HepG2 (cell line): ENCODE results near the gene MSANTD4. TPM values are rescaled to one million over a fixed set of nuclear protein-coding genes. Genes with fewer than 3 reads are reported as not detected.

ENCODE experiments used
- ATAC-seq: fragments of 200-7000 bp; cut with Tn5 transposase; 3 replicates; pipeline ENCODE4 v1.9.1; 2020; ENCODE audit warnings: mild to moderate bottlenecking, moderate library complexity
- BruUV-seq: library from RNA; stranded (reverse); fragments of 400-500 nt; replicated peaks from 2 replicates; lab custom pipeline; 2021; lab: Mats Ljungman, UMichigan
- CTCF ChIA-PET: fragments of 300-600 bp; formaldehyde crosslinking; extraction: SDS; loops from one replicate; lab custom pipeline; 2021; ENCODE audit warnings: low total read pairs, inconsistent platforms, low intra/inter-chr PET ratio; lab: Yijun Ruan, JAX
- POLR2A ChIA-PET: fragments of 350-600 bp; sonication (Branson Sonifier 250); formaldehyde crosslinking; loops from one replicate; lab custom pipeline; 2020; ENCODE audit warnings: antibody characterized with exemption, inconsistent platforms; lab: Yijun Ruan, JAX
- DNase-seq: peaks from one replicate; pipeline ENCODE4 v3.0.0-alpha.2; 2015; ENCODE audit warnings: low spot score
- FAIRE-seq: peaks from 3 replicates; lab custom pipeline; 2011; peaks lifted over from hg19 to GRCh38; lab: Jason Lieb, UNC
- H2AFZ ChIP-seq: one replicate; pipeline ENCODE4 v1.6.1; 2011; ENCODE audit warnings: low read length, inconsistent platforms
- H3K27ac ChIP-seq: fragments of 300-600 bp; 3 replicates; pipeline ENCODE4 v1.8.0; 2011; ENCODE audit warnings: mixed run types, mild to moderate bottlenecking, mixed read lengths, low read length, inconsistent platforms; ENCODE audit not compliant: insufficient read depth; ENCODE audit errors: extremely low read length
- H3K27me3 ChIP-seq, 2 experiments: fragments of 200-600 bp in 1 of 2; 2 replicates in 1 of 2; 3 replicates in 1 of 2; pipeline versions ENCODE4 v1.6.0 to v1.8.0; 2011; ENCODE audit warnings: low read length in 2 of 2, mild to moderate bottlenecking in 2 of 2, moderate library complexity in 2 of 2, inconsistent platforms in 1 of 2; ENCODE audit not compliant: insufficient read depth in 2 of 2, control insufficient read depth in 1 of 2
- H3K36me3 ChIP-seq, 2 experiments: fragments of 200-600 bp in 1 of 2; replicated peaks in 1 of 2; 2 replicates in 1 of 2; 3 replicates in 1 of 2; pipeline versions ENCODE4 v1.5.1 to v1.8.0; 2011; ENCODE audit warnings: low read length in 2 of 2, inconsistent platforms in 1 of 2; ENCODE audit not compliant: insufficient read depth in 2 of 2, control insufficient read depth in 1 of 2
- H3K4me1 ChIP-seq: 2 replicates; pipeline ENCODE4 v1.5.1; 2012; ENCODE audit warnings: low read length, inconsistent platforms; ENCODE audit not compliant: insufficient read depth
- H3K4me2 ChIP-seq: 2 replicates; pipeline ENCODE4 v1.6.0; 2011; ENCODE audit warnings: low read depth, low read length, inconsistent platforms
- H3K4me3 ChIP-seq, 3 experiments: fragments of 200-600 bp in 1 of 3; sonication (generic), shearing (Covaris generic) in 1 of 3; replicated peaks in 1 of 3; 2 replicates each; pipeline ENCODE4 v1.5.1; 2011 to 2016; ENCODE audit warnings: low read length in 3 of 3, inconsistent platforms in 2 of 3, low read depth in 2 of 3, mild to moderate bottlenecking in 2 of 3, control low read depth in 1 of 3, mixed read lengths in 1 of 3; ENCODE audit not compliant: insufficient read depth in 1 of 3
- H3K79me2 ChIP-seq: one replicate; pipeline ENCODE4 v1.6.1; 2011; ENCODE audit warnings: low read length, inconsistent platforms; ENCODE audit not compliant: insufficient read depth
- H3K9ac ChIP-seq: 2 replicates; pipeline ENCODE4 v1.6.0; 2011; ENCODE audit warnings: mild to moderate bottlenecking, low read depth, low read length, inconsistent platforms; ENCODE audit not compliant: insufficient read depth
- H3K9me3 ChIP-seq: 2 replicates; pipeline ENCODE4 v1.5.1; 2012; ENCODE audit warnings: mild to moderate bottlenecking, low read length
- H4K20me1 ChIP-seq: 2 replicates; pipeline ENCODE4 v1.6.0; 2011; ENCODE audit warnings: inconsistent platforms, mild to moderate bottlenecking, low read length, moderate library complexity; ENCODE audit not compliant: insufficient read depth
- ARID2 ChIP-seq: sonication (generic); formaldehyde crosslinking; IDR thresholded peaks from 2 replicates; pipeline ENCODE4 v1.8.1; 2022; ENCODE audit warnings: mild to moderate bottlenecking, missing genetic modification reagents, borderline replicate concordance
- CEBPB ChIP-seq: IDR thresholded peaks from 2 replicates; pipeline ENCODE4 v1.6.1; 2011; ENCODE audit warnings: low read depth, low read length, improper control_type of control experiment, borderline replicate concordance
- PITX1 ChIP-seq: sonication (generic); formaldehyde crosslinking; IDR thresholded peaks from 2 replicates; pipeline ENCODE4 v1.5.1; 2020; ENCODE audit warnings: mild to moderate bottlenecking, missing genetic modification reagents
- TSC22D2 ChIP-seq: sonication (generic); formaldehyde crosslinking; IDR thresholded peaks from 2 replicates; pipeline ENCODE4 v1.5.1; 2020; ENCODE audit warnings: missing genetic modification reagents, mild to moderate bottlenecking, borderline replicate concordance
- ZNF296 ChIP-seq: sonication (generic); formaldehyde crosslinking; conservative IDR thresholded peaks from 2 replicates; pipeline ENCODE4 v1.5.0; 2020; ENCODE audit warnings: mild to moderate bottlenecking, missing genetic modification reagents
- ZNF354B ChIP-seq: sonication (generic); formaldehyde crosslinking; IDR thresholded peaks from 2 replicates; pipeline ENCODE4 v1.8.0; 2022; ENCODE audit warnings: mild to moderate bottlenecking, missing genetic modification reagents
- WGBS: methylation state at CpG from one replicate; pipeline ENCODE4 v1.1.6; 2017; ENCODE audit warnings: low lambda C conversion rate; 5-methylcytosine and 5-hydroxymethylcytosine counted together
- in situ Hi-C: cut with HindIII; loops from 2 replicates; pipeline ENCODE4 v1.10.0; 2017; ENCODE audit warnings: low pct_unique_long_range_greater_than_20kb; ENCODE audit not compliant: extremely low pct_ligation_motif_present
- intact Hi-C: fragments of 100-400 bp; cut with micrococcal nuclease; formaldehyde crosslinking; loops from one replicate; pipeline ENCODE4 v1.10.0; 2022; ENCODE audit not compliant: unreplicated experiment
- polyA plus RNA-seq, 8 experiments: library from polyadenylated mRNA; depleted of rRNA in 3 of 8; stranded (reverse) in 7 of 8; unstranded in 1 of 8; fragments of >200 nt; fragmentation: Illumina TruSeq in 4 of 8; extraction: Trizol in 4 of 8; gene quantifications; 2 replicates each; pipeline versions ENCODE4 v1.2.1 to v1.2.3, GENCODE V29; 2011 to 2016; ENCODE audit warnings: low read depth in 4 of 8, missing spikeins in 1 of 8, mixed read lengths in 1 of 8; ENCODE audit not compliant: insufficient read depth in 1 of 8
- total RNA-seq, 5 experiments: library from RNA; depleted of rRNA; stranded (reverse); fragments of >200 nt; fragmentation: Illumina TruSeq; extraction: Trizol; gene quantifications; 2 replicates each; pipeline ENCODE4 v1.2.3, GENCODE V29; 2016; ENCODE audit warnings: low read depth in 1 of 5
- TF ChIP-seq, protein P1 (sequence below): sonication (generic); formaldehyde crosslinking; IDR thresholded peaks from 2 replicates; pipeline ENCODE4 v1.5.0; 2020; ENCODE audit warnings: mild to moderate bottlenecking, missing genetic modification reagents
- TF ChIP-seq, protein P2 (sequence below): IDR thresholded peaks from 2 replicates; pipeline ENCODE4 v1.6.1; 2016; ENCODE audit warnings: mild to moderate bottlenecking
- TF ChIP-seq, protein P3 (sequence below): sonication (generic); formaldehyde crosslinking; IDR thresholded peaks from 2 replicates; pipeline ENCODE4 v1.4.0; 2020; ENCODE audit warnings: mild to moderate bottlenecking, missing genetic modification reagents
- TF ChIP-seq, protein P4 (sequence below): sonication (generic); formaldehyde crosslinking; IDR thresholded peaks from 2 replicates; pipeline ENCODE4 v1.4.0; 2020; ENCODE audit warnings: missing genetic modification reagents

The MSANTD4 gene
- total and polyA plus RNA-seq, 2 of the 13 experiments (the other 11 are each of a cell fraction or from before 2014, with no cell fraction given) = 4.4 to 15.7 TPM

DNA sequence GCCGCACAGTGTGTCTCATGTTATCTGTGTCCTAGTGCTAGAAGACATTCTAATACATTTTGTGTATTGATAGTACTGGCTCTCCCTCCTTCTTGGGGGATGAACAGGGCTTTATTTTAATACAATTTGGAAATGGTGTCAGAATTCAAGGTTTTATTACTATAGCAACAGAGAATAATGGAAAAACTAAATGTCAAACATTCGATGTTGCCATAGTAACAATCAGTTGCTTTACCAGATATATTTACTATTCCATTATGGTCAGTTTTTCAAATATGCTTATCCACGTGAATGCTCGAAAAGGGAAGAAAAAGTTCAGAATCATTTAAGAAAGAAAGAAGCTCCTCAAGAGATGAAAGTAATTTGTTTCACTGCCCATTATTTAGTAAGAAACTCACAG is 8.6 kb upstream of the MSANTD4 start:
- Histone ChIP-seq H3K79me2 (no peaks in the 10 kb centered on the region), H3K27me3 (no peaks in the 10 kb centered on the region), H3K4me3 (no peak overlapping the region), H4K20me1 (no peaks in the 10 kb centered on the region), H3K27ac (no peak overlapping the region), H3K36me3 (no peaks in the 10 kb centered on the region), H3K9ac (no peak overlapping the region), H2AFZ (no peak overlapping the region), H3K9me3 (no peaks in the 10 kb centered on the region), H3K4me2 (no peak overlapping the region), H3K4me1 (no peaks in the 10 kb centered on the region)
- FAIRE-seq (no peak), DNase-seq (no peak), ATAC-seq (no peak)
- in situ Hi-C loops (no loop called here), intact Hi-C loops (no loop called here)
- WGBS = 13% methylated on average over 4 of the region's 4 CpGs
- BruUV-seq = no TSS peak
- ChIA-PET POLR2A (no interaction called here), CTCF (no interaction called here)
- TF ChIP-seq ZNF296 (no peak), TSC22D2 (no peak), PITX1 (CRISPR knock-in tag) (no peak)
- TF ChIP-seq, protein P1, sequence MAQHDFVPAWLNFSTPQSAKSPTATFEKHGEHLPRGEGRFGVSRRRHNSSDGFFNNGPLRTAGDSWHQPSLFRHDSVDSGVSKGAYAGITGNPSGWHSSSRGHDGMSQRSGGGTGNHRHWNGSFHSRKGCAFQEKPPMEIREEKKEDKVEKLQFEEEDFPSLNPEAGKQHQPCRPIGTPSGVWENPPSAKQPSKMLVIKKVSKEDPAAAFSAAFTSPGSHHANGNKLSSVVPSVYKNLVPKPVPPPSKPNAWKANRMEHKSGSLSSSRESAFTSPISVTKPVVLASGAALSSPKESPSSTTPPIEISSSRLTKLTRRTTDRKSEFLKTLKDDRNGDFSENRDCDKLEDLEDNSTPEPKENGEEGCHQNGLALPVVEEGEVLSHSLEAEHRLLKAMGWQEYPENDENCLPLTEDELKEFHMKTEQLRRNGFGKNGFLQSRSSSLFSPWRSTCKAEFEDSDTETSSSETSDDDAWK (CRISPR knock-in tag) = no peak

DNA sequence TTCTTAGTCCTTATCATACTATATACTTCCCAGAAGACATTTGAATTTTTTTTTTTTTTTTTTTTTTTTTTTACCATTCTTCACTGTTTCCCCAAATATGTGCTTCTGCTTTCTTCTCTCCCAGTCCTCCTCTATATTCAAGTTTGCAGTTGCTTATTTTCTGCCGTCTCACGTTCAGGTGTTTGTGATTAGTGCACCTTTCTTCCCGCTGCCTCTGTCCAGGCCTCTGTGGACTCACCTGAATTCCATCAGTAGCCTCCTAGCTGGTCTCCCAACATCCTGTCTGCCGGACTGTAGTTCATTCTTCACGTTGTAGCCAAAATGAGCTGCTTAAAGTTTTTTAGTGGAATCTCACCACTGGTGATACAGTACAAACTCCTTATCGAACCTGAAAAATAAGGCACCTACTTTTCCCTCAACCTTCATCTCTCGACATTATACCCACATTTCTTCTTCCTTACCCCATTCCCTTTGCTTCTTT is 795 bp upstream of the MSANTD4 start:
- Histone ChIP-seq H4K20me1 (no peaks in the 10 kb centered on the region), H3K79me2 (peaks cover 9% of the 10 kb centered on the region), H3K9me3 (no peaks in the 10 kb centered on the region), H2AFZ (peak overlapping the region; percentile 85), H3K36me3 (no peaks in the 10 kb centered on the region), H3K27ac (no peak overlapping the region), H3K9ac (no peak overlapping the region; the same call in 1 of the 2 replicates), H3K4me3 (peak overlapping the region; percentile 48 to 74 (median 73); a peak in 5 of 6 replicates), H3K27me3 (no peaks in the 10 kb centered on the region), H3K4me2 (peak overlapping the region; percentile 71), H3K4me1 (peaks cover 28% of the 10 kb centered on the region)
- WGBS = 61% methylated on average over 7 of the region's 7 CpGs
- intact Hi-C loops (loop anchor here (1.0 to 5.0 kb wide), 2 partner anchors 54 to 1061 kb away; partner anchors contain the start of genes AASDHPPT and KBTBD3), in situ Hi-C loops (loop anchor here (5.0 kb wide), 1 partner anchor 54 kb away; the partner anchor contains the start of genes AASDHPPT and KBTBD3)
- DNase-seq = no peak
- no peak for FAIRE-seq
- ChIA-PET CTCF (no interaction called here), POLR2A (interaction anchor here (1.6 kb wide), 1 partner anchor 54 kb away, joined by 9 read pairs; the partner anchor contains the start of genes AASDHPPT and KBTBD3)
- no peak for ATAC-seq
- TSS peak; percentile 50 for BruUV-seq
- TF ChIP-seq, protein P2, sequence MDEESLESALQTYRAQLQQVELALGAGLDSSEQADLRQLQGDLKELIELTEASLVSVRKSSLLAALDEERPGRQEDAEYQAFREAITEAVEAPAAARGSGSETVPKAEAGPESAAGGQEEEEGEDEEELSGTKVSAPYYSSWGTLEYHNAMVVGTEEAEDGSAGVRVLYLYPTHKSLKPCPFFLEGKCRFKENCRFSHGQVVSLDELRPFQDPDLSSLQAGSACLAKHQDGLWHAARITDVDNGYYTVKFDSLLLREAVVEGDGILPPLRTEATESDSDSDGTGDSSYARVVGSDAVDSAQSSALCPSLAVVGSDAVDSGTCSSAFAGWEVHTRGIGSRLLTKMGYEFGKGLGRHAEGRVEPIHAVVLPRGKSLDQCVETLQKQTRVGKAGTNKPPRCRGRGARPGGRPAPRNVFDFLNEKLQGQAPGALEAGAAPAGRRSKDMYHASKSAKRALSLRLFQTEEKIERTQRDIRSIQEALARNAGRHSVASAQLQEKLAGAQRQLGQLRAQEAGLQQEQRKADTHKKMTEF = no peak
- TF ChIP-seq, protein P3, sequence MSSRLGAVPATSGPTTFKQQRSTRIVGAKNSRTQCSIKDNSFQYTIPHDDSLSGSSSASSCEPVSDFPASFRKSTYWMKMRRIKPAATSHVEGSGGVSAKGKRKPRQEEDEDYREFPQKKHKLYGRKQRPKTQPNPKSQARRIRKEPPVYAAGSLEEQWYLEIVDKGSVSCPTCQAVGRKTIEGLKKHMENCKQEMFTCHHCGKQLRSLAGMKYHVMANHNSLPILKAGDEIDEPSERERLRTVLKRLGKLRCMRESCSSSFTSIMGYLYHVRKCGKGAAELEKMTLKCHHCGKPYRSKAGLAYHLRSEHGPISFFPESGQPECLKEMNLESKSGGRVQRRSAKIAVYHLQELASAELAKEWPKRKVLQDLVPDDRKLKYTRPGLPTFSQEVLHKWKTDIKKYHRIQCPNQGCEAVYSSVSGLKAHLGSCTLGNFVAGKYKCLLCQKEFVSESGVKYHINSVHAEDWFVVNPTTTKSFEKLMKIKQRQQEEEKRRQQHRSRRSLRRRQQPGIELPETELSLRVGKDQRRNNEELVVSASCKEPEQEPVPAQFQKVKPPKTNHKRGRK = 0 out of 2 replicates have a peak, but pooled peaks have one; percentile 34
- TF ChIP-seq ARID2 (CRISPR knock-in tag) (no peak), ZNF354B (no peak), CEBPB (no peak)
- TF ChIP-seq, protein P4, sequence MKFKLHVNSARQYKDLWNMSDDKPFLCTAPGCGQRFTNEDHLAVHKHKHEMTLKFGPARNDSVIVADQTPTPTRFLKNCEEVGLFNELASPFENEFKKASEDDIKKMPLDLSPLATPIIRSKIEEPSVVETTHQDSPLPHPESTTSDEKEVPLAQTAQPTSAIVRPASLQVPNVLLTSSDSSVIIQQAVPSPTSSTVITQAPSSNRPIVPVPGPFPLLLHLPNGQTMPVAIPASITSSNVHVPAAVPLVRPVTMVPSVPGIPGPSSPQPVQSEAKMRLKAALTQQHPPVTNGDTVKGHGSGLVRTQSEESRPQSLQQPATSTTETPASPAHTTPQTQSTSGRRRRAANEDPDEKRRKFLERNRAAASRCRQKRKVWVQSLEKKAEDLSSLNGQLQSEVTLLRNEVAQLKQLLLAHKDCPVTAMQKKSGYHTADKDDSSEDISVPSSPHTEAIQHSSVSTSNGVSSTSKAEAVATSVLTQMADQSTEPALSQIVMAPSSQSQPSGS = no peak
